DOHH2 (cell line): Measurements from ENCODE around the gene LMCD1.

Experiments
- CTCF ChIP-seq: fragments of 200-600 bp; sonication (generic); IDR thresholded peaks from one replicate; pipeline ENCODE4 v1.5.1; 2014; ENCODE audit warnings: antibody characterized with exemption, mild to moderate bottlenecking, low read depth, low read length; ENCODE audit not compliant: poor library complexity, severe bottlenecking
- EZH2phosphoT487 ChIP-seq: fragments of 200-600 bp; sonication (generic); IDR thresholded peaks from 2 replicates; pipeline ENCODE4 v1.6.1; 2017; ENCODE audit warnings: borderline replicate concordance, mild to moderate bottlenecking, antibody characterized with exemption, low read length, moderate library complexity, mixed read lengths

DNA sequence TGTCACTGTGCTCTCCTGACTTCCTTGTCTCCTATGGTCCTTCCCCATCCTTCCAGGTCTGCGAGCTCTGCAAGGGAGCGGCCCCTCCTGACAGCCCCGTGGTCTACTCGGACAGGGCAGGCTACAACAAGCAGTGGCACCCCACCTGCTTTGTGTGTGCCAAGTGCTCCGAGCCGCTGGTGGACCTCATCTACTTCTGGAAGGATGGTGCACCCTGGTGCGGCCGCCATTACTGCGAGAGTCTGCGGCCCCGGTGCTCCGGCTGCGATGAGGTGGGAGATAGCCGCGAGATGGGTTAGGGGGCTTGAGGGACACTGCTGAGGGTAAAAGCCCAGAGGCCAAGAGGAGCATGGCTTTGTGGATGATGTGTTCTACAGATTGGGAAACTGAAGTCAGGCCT lies 63.8 kb downstream of the LMCD1 start:
- TF ChIP-seq CTCF: no peak
- TF ChIP-seq EZH2phosphoT487: no peak
